HepG2 (cell line): ENCODE data around the gene TMED5. TPM values are rescaled to one million over a fixed set of nuclear protein-coding genes. Genes with fewer than 3 reads are reported as not detected.

Experiments
- AGO1 ChIP-seq: fragments of 200-400 bp; formaldehyde crosslinking; IDR thresholded peaks from 2 replicates; pipeline ENCODE4 v1.6.1; 2017; ENCODE audit warnings: mild to moderate bottlenecking, low read depth, low read length, moderate library complexity; ENCODE audit not compliant: poor library complexity, severe bottlenecking
- ATRX ChIP-seq: sonication (generic); formaldehyde crosslinking; IDR thresholded peaks from 2 replicates; pipeline ENCODE4 v1.4.0; 2020; ENCODE audit warnings: missing genetic modification reagents, borderline replicate concordance
- HOXD1 ChIP-seq: sonication (generic); formaldehyde crosslinking; IDR thresholded peaks from 2 replicates; pipeline ENCODE4 v1.5.0; 2020; ENCODE audit warnings: missing genetic modification reagents
- IKZF1 ChIP-seq: fragments of 450-650 bp; IDR thresholded peaks from 2 replicates; pipeline ENCODE4 v1.7.1; 2016
- KDM6A ChIP-seq: IDR thresholded peaks from 2 replicates; pipeline ENCODE4 v1.6.1; 2016; ENCODE audit warnings: low read depth
- NFRKB ChIP-seq: fragments of 450-650 bp; IDR thresholded peaks from 2 replicates; pipeline ENCODE4 v1.6.1; 2017
- SIX4 ChIP-seq: sonication (generic); formaldehyde crosslinking; IDR thresholded peaks from 2 replicates; pipeline ENCODE4 v1.4.0; 2020; ENCODE audit warnings: missing genetic modification reagents
- SMAD9 ChIP-seq: sonication (generic); formaldehyde crosslinking; IDR thresholded peaks from 2 replicates; pipeline ENCODE4 v1.5.1; 2020; ENCODE audit warnings: mild to moderate bottlenecking, missing genetic modification reagents
- SPEN ChIP-seq: sonication (generic); formaldehyde crosslinking; IDR thresholded peaks from 2 replicates; pipeline ENCODE4 v1.5.1; 2020; ENCODE audit warnings: low read depth, mild to moderate bottlenecking, missing genetic modification reagents
- ZNF775 ChIP-seq: sonication (generic); formaldehyde crosslinking; IDR thresholded peaks from 2 replicates; pipeline ENCODE4 v1.4.0; 2020; ENCODE audit warnings: missing genetic modification reagents, mild to moderate bottlenecking, moderate library complexity, borderline replicate concordance
- polyA plus RNA-seq, 8 experiments: library from polyadenylated mRNA; depleted of rRNA in 3 of 8; stranded (reverse) in 7 of 8; unstranded in 1 of 8; fragments of >200 nt; fragmentation: Illumina TruSeq in 4 of 8; extraction: Trizol in 4 of 8; gene quantifications; 2 replicates each; pipeline versions ENCODE4 v1.2.1 to v1.2.3, GENCODE V29; 2011 to 2016; ENCODE audit warnings: low read depth in 4 of 8, missing spikeins in 1 of 8, mixed read lengths in 1 of 8; ENCODE audit not compliant: insufficient read depth in 1 of 8
- total RNA-seq, 5 experiments: library from RNA; depleted of rRNA; stranded (reverse); fragments of >200 nt; fragmentation: Illumina TruSeq; extraction: Trizol; gene quantifications; 2 replicates each; pipeline ENCODE4 v1.2.3, GENCODE V29; 2016; ENCODE audit warnings: low read depth in 1 of 5
- TF ChIP-seq, protein P1 (sequence below), 2 experiments: fragments of 450-650 bp in 1 of 2; sonication (generic) in 1 of 2; formaldehyde crosslinking in 1 of 2; IDR thresholded peaks; 2 replicates each; pipeline versions ENCODE4 v1.6.1 to v1.8.0; 2016 to 2022; ENCODE audit warnings: antibody characterized with exemption in 1 of 2, mild to moderate bottlenecking in 1 of 2, missing genetic modification reagents in 1 of 2
- TF ChIP-seq, protein P2 (sequence below): sonication (generic); formaldehyde crosslinking; IDR thresholded peaks from 2 replicates; pipeline ENCODE4 v1.5.1; 2020; ENCODE audit warnings: missing genetic modification reagents, mild to moderate bottlenecking, borderline replicate concordance
- TF ChIP-seq, protein P3 (sequence below): sonication (generic); formaldehyde crosslinking; IDR thresholded peaks from 2 replicates; pipeline ENCODE4 v1.8.0; 2022; ENCODE audit warnings: mild to moderate bottlenecking, missing genetic modification reagents, moderate library complexity
- TF ChIP-seq, protein P4 (sequence below): IDR thresholded peaks from 2 replicates; pipeline ENCODE4 v1.6.1; 2016; ENCODE audit warnings: low read depth, borderline replicate concordance

Gene TMED5
- total and polyA plus RNA-seq, 2 of the 13 experiments (the other 11 are each of a cell fraction or from before 2014, with no cell fraction given): 58.1 to 99.0 TPM

DNA sequence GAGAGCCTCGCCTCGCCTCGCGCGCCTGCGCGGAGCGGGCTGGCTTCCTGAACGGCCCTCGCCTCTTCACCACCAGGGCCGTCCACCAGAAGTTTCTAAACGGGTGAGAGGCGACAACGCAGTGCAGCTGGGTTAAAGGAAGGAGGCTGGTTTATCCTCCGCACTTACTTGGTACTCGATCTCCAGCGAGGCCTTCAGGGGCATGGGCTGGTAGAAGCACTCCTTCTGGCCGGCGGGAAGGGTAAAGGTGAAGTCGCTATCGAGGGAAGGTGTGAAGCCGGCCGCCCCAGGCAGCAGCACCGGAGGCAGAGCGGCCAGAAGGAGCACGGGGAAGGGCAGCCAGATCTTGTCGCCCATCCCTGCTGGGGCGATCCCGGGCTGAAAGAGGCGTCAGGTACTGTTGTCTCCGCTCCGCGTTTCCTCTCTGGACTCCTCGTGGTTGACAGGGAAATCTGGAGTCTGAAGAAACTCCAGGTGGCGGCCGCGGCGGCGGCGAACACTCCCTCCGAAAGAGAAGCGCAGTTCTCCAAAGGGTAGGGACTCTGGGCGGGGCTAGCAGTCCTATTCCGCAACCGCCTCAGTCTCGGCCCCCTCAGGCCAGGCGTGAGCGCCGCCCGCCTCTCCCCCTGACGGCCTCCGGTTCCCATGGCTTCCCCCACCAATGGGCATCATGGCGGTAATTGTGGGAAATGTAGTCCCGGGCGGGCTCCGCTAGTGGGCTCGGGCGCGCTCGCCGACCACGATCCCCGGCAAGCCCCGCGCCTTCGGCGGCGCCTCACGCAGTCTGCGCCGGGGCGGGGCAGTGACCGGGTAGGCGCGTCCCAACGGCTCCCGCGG, at the start of gene TMED5 (continued):
- TF ChIP-seq, protein P1, sequence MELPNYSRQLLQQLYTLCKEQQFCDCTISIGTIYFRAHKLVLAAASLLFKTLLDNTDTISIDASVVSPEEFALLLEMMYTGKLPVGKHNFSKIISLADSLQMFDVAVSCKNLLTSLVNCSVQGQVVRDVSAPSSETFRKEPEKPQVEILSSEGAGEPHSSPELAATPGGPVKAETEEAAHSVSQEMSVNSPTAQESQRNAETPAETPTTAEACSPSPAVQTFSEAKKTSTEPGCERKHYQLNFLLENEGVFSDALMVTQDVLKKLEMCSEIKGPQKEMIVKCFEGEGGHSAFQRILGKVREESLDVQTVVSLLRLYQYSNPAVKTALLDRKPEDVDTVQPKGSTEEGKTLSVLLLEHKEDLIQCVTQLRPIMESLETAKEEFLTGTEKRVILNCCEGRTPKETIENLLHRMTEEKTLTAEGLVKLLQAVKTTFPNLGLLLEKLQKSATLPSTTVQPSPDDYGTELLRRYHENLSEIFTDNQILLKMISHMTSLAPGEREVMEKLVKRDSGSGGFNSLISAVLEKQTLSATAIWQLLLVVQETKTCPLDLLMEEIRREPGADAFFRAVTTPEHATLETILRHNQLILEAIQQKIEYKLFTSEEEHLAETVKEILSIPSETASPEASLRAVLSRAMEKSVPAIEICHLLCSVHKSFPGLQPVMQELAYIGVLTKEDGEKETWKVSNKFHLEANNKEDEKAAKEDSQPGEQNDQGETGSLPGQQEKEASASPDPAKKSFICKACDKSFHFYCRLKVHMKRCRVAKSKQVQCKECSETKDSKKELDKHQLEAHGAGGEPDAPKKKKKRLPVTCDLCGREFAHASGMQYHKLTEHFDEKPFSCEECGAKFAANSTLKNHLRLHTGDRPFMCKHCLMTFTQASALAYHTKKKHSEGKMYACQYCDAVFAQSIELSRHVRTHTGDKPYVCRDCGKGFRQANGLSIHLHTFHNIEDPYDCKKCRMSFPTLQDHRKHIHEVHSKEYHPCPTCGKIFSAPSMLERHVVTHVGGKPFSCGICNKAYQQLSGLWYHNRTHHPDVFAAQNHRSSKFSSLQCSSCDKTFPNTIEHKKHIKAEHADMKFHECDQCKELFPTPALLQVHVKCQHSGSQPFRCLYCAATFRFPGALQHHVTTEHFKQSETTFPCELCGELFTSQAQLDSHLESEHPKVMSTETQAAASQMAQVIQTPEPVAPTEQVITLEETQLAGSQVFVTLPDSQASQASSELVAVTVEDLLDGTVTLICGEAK (IDR thresholded peaks at IDR 0.05): no peak
- TF ChIP-seq, protein P1 (CRISPR knock-in tag; IDR thresholded peaks at IDR 0.05): peak; percentile 46
- TF ChIP-seq IKZF1 (no peak), AGO1 (no peak), KDM6A (CRISPR knock-in tag) (no peak), SMAD9 (CRISPR knock-in tag) (peak; percentile 54; the same call in 1 of the 2 replicates), NFRKB (no peak), SIX4 (CRISPR knock-in tag) (no peak), HOXD1 (peak; percentile 62), ATRX (CRISPR knock-in tag) (no peak), SPEN (CRISPR knock-in tag) (peak; percentile 97), ZNF775 (no peak; the same call in 1 of the 2 replicates)
- TF ChIP-seq, protein P2, sequence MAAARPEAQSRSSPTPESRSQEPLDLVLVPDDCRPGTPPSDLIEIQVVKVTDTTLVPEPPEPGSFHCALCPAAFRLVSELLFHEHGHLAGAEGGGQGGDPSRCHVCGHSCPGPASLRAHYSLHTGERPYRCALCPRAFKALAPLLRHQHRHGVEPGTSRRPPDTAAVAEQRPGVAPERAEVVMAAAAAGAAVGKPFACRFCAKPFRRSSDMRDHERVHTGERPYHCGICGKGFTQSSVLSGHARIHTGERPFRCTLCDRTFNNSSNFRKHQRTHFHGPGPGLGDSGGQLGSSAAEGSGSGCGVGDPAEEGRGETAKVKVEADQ (CRISPR knock-in tag): no peak; the same call in 1 of the 2 replicates
- TF ChIP-seq, protein P3, sequence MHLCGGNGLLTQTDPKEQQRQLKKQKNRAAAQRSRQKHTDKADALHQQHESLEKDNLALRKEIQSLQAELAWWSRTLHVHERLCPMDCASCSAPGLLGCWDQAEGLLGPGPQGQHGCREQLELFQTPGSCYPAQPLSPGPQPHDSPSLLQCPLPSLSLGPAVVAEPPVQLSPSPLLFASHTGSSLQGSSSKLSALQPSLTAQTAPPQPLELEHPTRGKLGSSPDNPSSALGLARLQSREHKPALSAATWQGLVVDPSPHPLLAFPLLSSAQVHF: no peak; the same call in 1 of the 2 replicates
- TF ChIP-seq, protein P4, sequence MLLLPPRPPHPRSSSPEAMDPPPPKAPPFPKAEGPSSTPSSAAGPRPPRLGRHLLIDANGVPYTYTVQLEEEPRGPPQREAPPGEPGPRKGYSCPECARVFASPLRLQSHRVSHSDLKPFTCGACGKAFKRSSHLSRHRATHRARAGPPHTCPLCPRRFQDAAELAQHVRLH (CRISPR knock-in tag): peak; percentile 90; the same call in 1 of the 2 replicates
